Mesenchymal stem cell (in vitro differentiated cells and primary cell): ENCODE data around the gene SLC6A1.

ENCODE experiments used
- DNase-seq: peaks from one replicate; pipeline ENCODE4 v3.0.0-alpha.2; 2013
- H2AFZ ChIP-seq: one replicate; pipeline ENCODE4 v1.6.1; 2013; ENCODE audit warnings: low read depth, mild to moderate bottlenecking, control low read depth, inconsistent platforms, low read length, moderate library complexity
- H2AK5ac ChIP-seq: 2 replicates; pipeline ENCODE4 v1.6.1; 2013; ENCODE audit warnings: low read length, moderate library complexity, mild to moderate bottlenecking, inconsistent platforms; ENCODE audit not compliant: severe bottlenecking
- H2BK120ac ChIP-seq: one replicate; pipeline ENCODE4 v1.6.1; 2013; ENCODE audit warnings: low read depth, mild to moderate bottlenecking, inconsistent platforms, low read length, moderate library complexity
- H2BK12ac ChIP-seq, 2 experiments: one replicate each; pipeline ENCODE4 v1.6.1; 2013; ENCODE audit warnings: inconsistent platforms in 2 of 2, low read length in 2 of 2, mild to moderate bottlenecking in 2 of 2, moderate library complexity in 2 of 2, control low read depth in 1 of 2
- H2BK15ac ChIP-seq: one replicate; pipeline ENCODE4 v1.6.1; 2013; ENCODE audit warnings: mild to moderate bottlenecking, low read depth, inconsistent platforms; ENCODE audit not compliant: poor library complexity, severe bottlenecking
- H2BK5ac ChIP-seq: 2 replicates; pipeline ENCODE4 v1.6.1; 2013; ENCODE audit warnings: low read depth, mild to moderate bottlenecking, low read length, control low read depth, inconsistent platforms; ENCODE audit not compliant: poor library complexity, severe bottlenecking
- H3K14ac ChIP-seq, 2 experiments: one replicate each; pipeline ENCODE4 v1.6.1; 2013; ENCODE audit warnings: inconsistent platforms in 2 of 2, low read length in 2 of 2, control low read depth in 1 of 2, mild to moderate bottlenecking in 1 of 2, moderate library complexity in 1 of 2
- H3K18ac ChIP-seq, 2 experiments: one replicate each; pipeline ENCODE4 v1.6.1; 2013; ENCODE audit warnings: inconsistent platforms in 2 of 2, low read length in 2 of 2, control low read depth in 1 of 2, low read depth in 1 of 2, mild to moderate bottlenecking in 1 of 2
- H3K23ac ChIP-seq, 2 experiments: one replicate each; pipeline ENCODE4 v1.6.1; 2013; ENCODE audit warnings: inconsistent platforms in 2 of 2, low read length in 2 of 2, mild to moderate bottlenecking in 2 of 2, moderate library complexity in 2 of 2, control low read depth in 1 of 2
- H3K27ac ChIP-seq: 2 replicates; pipeline ENCODE4 v1.5.1; 2013; ENCODE audit warnings: mild to moderate bottlenecking, moderate library complexity, low read length, control low read depth, inconsistent platforms; ENCODE audit not compliant: poor library complexity, severe bottlenecking
- H3K27me3 ChIP-seq, 2 experiments: 2 replicates each; pipeline versions ENCODE4 v1.6.1 to v1.7.0; 2013; ENCODE audit warnings: low read length in 2 of 2, mild to moderate bottlenecking in 2 of 2, moderate library complexity in 2 of 2, control low read depth in 1 of 2, inconsistent platforms in 1 of 2; ENCODE audit not compliant: control insufficient read depth in 1 of 2, insufficient read depth in 1 of 2
- H3K36me3 ChIP-seq, 2 experiments: 2 replicates each; pipeline versions ENCODE4 v1.6.1 to v1.7.0; 2013; ENCODE audit warnings: low read length in 2 of 2, control low read depth in 1 of 2, inconsistent platforms in 1 of 2, low read depth in 1 of 2, mild to moderate bottlenecking in 1 of 2; ENCODE audit not compliant: insufficient read depth in 2 of 2, control insufficient read depth in 1 of 2
- H3K4ac ChIP-seq, 2 experiments: one replicate each; pipeline ENCODE4 v1.6.1; 2013; ENCODE audit warnings: inconsistent platforms in 2 of 2, low read length in 2 of 2, mild to moderate bottlenecking in 2 of 2, moderate library complexity in 2 of 2, control low read depth in 1 of 2, low read depth in 1 of 2
- H3K4me1 ChIP-seq: 2 replicates; pipeline ENCODE4 v1.6.1; 2013; ENCODE audit warnings: low read depth, low read length, control low read depth; ENCODE audit not compliant: control insufficient read depth, insufficient read depth
- H3K4me2 ChIP-seq: 2 replicates; pipeline ENCODE4 v1.6.1; 2013; ENCODE audit warnings: low read length, mild to moderate bottlenecking, inconsistent platforms; ENCODE audit not compliant: poor library complexity, severe bottlenecking
- H3K4me3 ChIP-seq, 2 experiments: 2 replicates each; pipeline versions ENCODE4 v1.5.1 to v1.7.0; 2013; ENCODE audit warnings: low read length in 2 of 2, mild to moderate bottlenecking in 2 of 2, control low read depth in 1 of 2, low read depth in 1 of 2; ENCODE audit not compliant: insufficient read depth in 1 of 2
- H3K79me1 ChIP-seq: replicated peaks from 2 replicates; pipeline ENCODE4 v1.6.1; 2013; ENCODE audit warnings: mild to moderate bottlenecking, control low read depth, low read length, inconsistent platforms; ENCODE audit not compliant: poor library complexity, severe bottlenecking
- H3K9ac ChIP-seq: 2 replicates; pipeline ENCODE4 v1.7.0; 2013; ENCODE audit warnings: mild to moderate bottlenecking, low read length, moderate library complexity
- H3K9me3 ChIP-seq: 2 replicates; pipeline ENCODE4 v1.7.0; 2013; ENCODE audit warnings: mild to moderate bottlenecking, low read length; ENCODE audit not compliant: control insufficient read depth
- H4K8ac ChIP-seq: one replicate; pipeline ENCODE4 v1.6.1; 2013; ENCODE audit warnings: inconsistent platforms, mild to moderate bottlenecking, low read length, moderate library complexity
- H4K91ac ChIP-seq: one replicate; pipeline ENCODE4 v1.6.1; 2013; ENCODE audit warnings: mild to moderate bottlenecking, low read length, inconsistent platforms
- WGBS: methylation state at CpG from one replicate; pipeline ENCODE4 v1.1.7; 2013; ENCODE audit warnings: mixed read lengths; 5-methylcytosine and 5-hydroxymethylcytosine counted together

Gene SLC6A1

GRCh38 chr3:11020764-11021163, 28.2 kb downstream of the SLC6A1 start:
- 93% methylated on average over 2 of the region's 2 CpGs for WGBS
- no peak overlapping the region for H3K9ac ChIP-seq

GRCh38 chr3:11021611-11022011, 29.1 kb downstream of the SLC6A1 start:
- DNase-seq: no peak
- WGBS: 74% methylated on average over 8 of the region's 8 CpGs

More at GRCh38 chr3:11020764-11021163, 28.2 kb downstream of the SLC6A1 start:
- no peak overlapping the region for H2BK12ac ChIP-seq
- no peak overlapping the region for H4K8ac ChIP-seq
- H3K9me3 ChIP-seq: no peaks in the 10 kb centered on the region
- DNase-seq: no peak
- H3K4ac ChIP-seq: no peak overlapping the region
- no peak overlapping the region for H3K23ac ChIP-seq
- H3K36me3 ChIP-seq: no peaks in the 10 kb centered on the region
- H3K18ac ChIP-seq: no peak overlapping the region
- H3K27ac ChIP-seq: no peak overlapping the region
- peaks cover 14 to 91% of the 10 kb centered on the region in 2 experiments for H3K27me3 ChIP-seq
- no peak overlapping the region for H4K91ac ChIP-seq
- no peaks in the 10 kb centered on the region for H3K79me1 ChIP-seq
- H2AFZ ChIP-seq: no peak overlapping the region
- no peak overlapping the region for H2AK5ac ChIP-seq
- H3K4me1 ChIP-seq: no peaks in the 10 kb centered on the region
- no peak overlapping the region for H3K4me3 ChIP-seq
- no peak overlapping the region for H3K4me2 ChIP-seq
- no peak overlapping the region for H2BK15ac ChIP-seq
- no peak overlapping the region for H3K14ac ChIP-seq
- no peak overlapping the region for H2BK5ac ChIP-seq
- no peak overlapping the region for H2BK120ac ChIP-seq

GRCh38 chr3:11022115-11022514, 29.6 kb downstream of the SLC6A1 start:
- Histone ChIP-seq H2BK5ac (no peak overlapping the region), H3K4me2 (no peak overlapping the region), H3K23ac (no peak overlapping the region), H3K4ac (no peak overlapping the region), H3K36me3 (no peaks in the 10 kb centered on the region), H2AFZ (no peak overlapping the region), H2BK12ac (no peak overlapping the region), H3K79me1 (no peaks in the 10 kb centered on the region), H3K4me3 (no peak overlapping the region), H3K27me3 (peaks cover 14 to 93% of the 10 kb centered on the region in 2 experiments), H3K9ac (no peak overlapping the region), H2BK15ac (no peak overlapping the region), H2AK5ac (no peak overlapping the region), H3K27ac (no peak overlapping the region), H4K8ac (no peak overlapping the region), H2BK120ac (no peak overlapping the region), H3K4me1 (no peaks in the 10 kb centered on the region), H4K91ac (no peak overlapping the region), H3K14ac (no peak overlapping the region), H3K18ac (no peak overlapping the region), H3K9me3 (no peaks in the 10 kb centered on the region)
- no peak for DNase-seq
- 85% methylated on average over 10 of the region's 10 CpGs for WGBS

More at GRCh38 chr3:11021611-11022011, 29.1 kb downstream of the SLC6A1 start:
- Histone ChIP-seq H3K4ac (no peak overlapping the region), H3K79me1 (no peaks in the 10 kb centered on the region), H3K27me3 (peaks cover 14 to 95% of the 10 kb centered on the region in 2 experiments), H2AK5ac (no peak overlapping the region), H3K36me3 (no peaks in the 10 kb centered on the region), H2BK120ac (no peak overlapping the region), H2BK5ac (no peak overlapping the region), H2BK15ac (no peak overlapping the region), H3K4me3 (no peak overlapping the region), H2BK12ac (no peak overlapping the region), H3K23ac (no peak overlapping the region), H3K4me2 (no peak overlapping the region), H3K4me1 (no peaks in the 10 kb centered on the region), H3K14ac (no peak overlapping the region), H4K91ac (no peak overlapping the region), H3K9me3 (no peaks in the 10 kb centered on the region), H3K27ac (no peak overlapping the region), H2AFZ (no peak overlapping the region), H3K18ac (no peak overlapping the region), H3K9ac (no peak overlapping the region), H4K8ac (no peak overlapping the region)

GRCh38 chr3:11024181-11024580, 31.6 kb downstream of the SLC6A1 start:
- Histone ChIP-seq H3K27ac (no peak overlapping the region), H3K18ac (no peak overlapping the region), H4K8ac (no peak overlapping the region), H3K4me3 (no peak overlapping the region), H3K27me3 (peaks cover 14 to 76% of the 10 kb centered on the region in 2 experiments), H4K91ac (no peak overlapping the region), H2BK15ac (no peak overlapping the region), H3K4me1 (no peaks in the 10 kb centered on the region), H3K4me2 (no peak overlapping the region), H3K9ac (no peak overlapping the region), H2BK5ac (no peak overlapping the region), H3K36me3 (no peaks in the 10 kb centered on the region), H2AFZ (no peak overlapping the region), H2AK5ac (no peak overlapping the region), H3K4ac (no peak overlapping the region), H3K79me1 (no peaks in the 10 kb centered on the region), H3K23ac (no peak overlapping the region), H3K14ac (no peak overlapping the region), H3K9me3 (no peaks in the 10 kb centered on the region), H2BK120ac (no peak overlapping the region), H2BK12ac (no peak overlapping the region)
- WGBS: 87% methylated on average over 3 of the region's 4 CpGs
- no peak for DNase-seq
